Loucy (cell line): ENCODE measurements around the gene IGDCC3.

Experiments
- CTCF ChIP-seq: fragments of 200-600 bp; sonication (generic); conservative IDR thresholded peaks from 2 replicates; pipeline ENCODE4 v1.5.1; 2014; ENCODE audit warnings: mild to moderate bottlenecking, antibody characterized with exemption, low read length
- EZH2phosphoT487 ChIP-seq: fragments of 200-600 bp; IDR thresholded peaks from 2 replicates; pipeline ENCODE4 v1.6.1; 2018; ENCODE audit warnings: antibody characterized with exemption, mild to moderate bottlenecking, moderate library complexity, borderline replicate concordance

GRCh38 chr15:65393557-65393956 lies 15.8 kb upstream of the IGDCC3 start:
- no peak for TF ChIP-seq CTCF
- no peak for TF ChIP-seq EZH2phosphoT487
